Body of pancreas (tissue), 4 donors: ENCODE results near the gene C8A.

ENCODE experiments used
- POLR2A ChIP-seq, 3 donors: fragments of 450-650 bp; IDR thresholded peaks; one replicate each; pipeline ENCODE4 v1.6.1; 2016; ENCODE audit warnings: antibody characterized with exemption in 3 of 3, mild to moderate bottlenecking in 2 of 3
- TF ChIP-seq, protein P1 (sequence below), 7 experiments: fragments of 450-650 bp in 4 of 7; fragments of 200-600 bp in 3 of 7; sonication (generic) in 3 of 7; IDR thresholded peaks; one replicate each; pipeline ENCODE4 v1.5.1; 2016 to 2019; ENCODE audit warnings: antibody characterized with exemption in 7 of 7

- TF ChIP-seq, protein P1, sequence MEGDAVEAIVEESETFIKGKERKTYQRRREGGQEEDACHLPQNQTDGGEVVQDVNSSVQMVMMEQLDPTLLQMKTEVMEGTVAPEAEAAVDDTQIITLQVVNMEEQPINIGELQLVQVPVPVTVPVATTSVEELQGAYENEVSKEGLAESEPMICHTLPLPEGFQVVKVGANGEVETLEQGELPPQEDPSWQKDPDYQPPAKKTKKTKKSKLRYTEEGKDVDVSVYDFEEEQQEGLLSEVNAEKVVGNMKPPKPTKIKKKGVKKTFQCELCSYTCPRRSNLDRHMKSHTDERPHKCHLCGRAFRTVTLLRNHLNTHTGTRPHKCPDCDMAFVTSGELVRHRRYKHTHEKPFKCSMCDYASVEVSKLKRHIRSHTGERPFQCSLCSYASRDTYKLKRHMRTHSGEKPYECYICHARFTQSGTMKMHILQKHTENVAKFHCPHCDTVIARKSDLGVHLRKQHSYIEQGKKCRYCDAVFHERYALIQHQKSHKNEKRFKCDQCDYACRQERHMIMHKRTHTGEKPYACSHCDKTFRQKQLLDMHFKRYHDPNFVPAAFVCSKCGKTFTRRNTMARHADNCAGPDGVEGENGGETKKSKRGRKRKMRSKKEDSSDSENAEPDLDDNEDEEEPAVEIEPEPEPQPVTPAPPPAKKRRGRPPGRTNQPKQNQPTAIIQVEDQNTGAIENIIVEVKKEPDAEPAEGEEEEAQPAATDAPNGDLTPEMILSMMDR (IDR thresholded peaks at IDR 0.05) = no peak
- no peak for TF ChIP-seq POLR2A (IDR thresholded peaks at IDR 0.05)
These were observed 47.8 kb upstream of the C8A start for GRCh38 chr1:56806804-56807203.
